H9 (cell line): ENCODE results near the gene FAM219B. TPM values are rescaled to one million over a fixed set of nuclear protein-coding genes. Genes with fewer than 3 reads are reported as not detected.

Experiments used
- DNase-seq: peaks from one replicate; pipeline ENCODE4 v3.0.0-alpha.2; 2017
- H2AFZ ChIP-seq: one replicate; pipeline ENCODE4 v1.6.1; 2013; ENCODE audit warnings: mild to moderate bottlenecking, low read length, control low read depth, moderate library complexity
- H2AK5ac ChIP-seq: 2 replicates; pipeline ENCODE4 v1.6.1; 2013; ENCODE audit warnings: low read length, control low read depth, mixed read lengths; ENCODE audit not compliant: insufficient read length
- H2BK120ac ChIP-seq: one replicate; pipeline ENCODE4 v1.6.1; 2013; ENCODE audit warnings: low read depth, mild to moderate bottlenecking, low read length, control low read depth, inconsistent platforms; ENCODE audit not compliant: poor library complexity, severe bottlenecking
- H2BK12ac ChIP-seq: 2 replicates; pipeline ENCODE4 v1.6.1; 2013; ENCODE audit warnings: low read length, control low read depth, mixed read lengths, low read depth; ENCODE audit not compliant: insufficient read length
- H2BK15ac ChIP-seq: 2 replicates; pipeline ENCODE4 v1.6.1; 2013; ENCODE audit warnings: low read depth, low read length, control low read depth
- H2BK20ac ChIP-seq: one replicate; pipeline ENCODE4 v1.6.1; 2013; ENCODE audit warnings: low read depth, mild to moderate bottlenecking, low read length, control low read depth, inconsistent platforms; ENCODE audit not compliant: poor library complexity, severe bottlenecking
- H2BK5ac ChIP-seq: 2 replicates; pipeline ENCODE4 v1.6.1; 2013; ENCODE audit warnings: low read length, control low read depth, mixed read lengths; ENCODE audit not compliant: insufficient read length
- H3K14ac ChIP-seq: 2 replicates; pipeline ENCODE4 v1.6.1; 2013; ENCODE audit warnings: low read length, control low read depth; ENCODE audit not compliant: insufficient read depth
- H3K18ac ChIP-seq: 2 replicates; pipeline ENCODE4 v1.6.1; 2013; ENCODE audit warnings: low read depth, mild to moderate bottlenecking, mixed read lengths, low read length, control low read depth; ENCODE audit not compliant: insufficient read length
- H3K23ac ChIP-seq: 2 replicates; pipeline ENCODE4 v1.6.1; 2013; ENCODE audit warnings: low read length, control low read depth, mixed read lengths, low read depth; ENCODE audit not compliant: insufficient read length
- H3K23me2 ChIP-seq: 2 replicates; pipeline ENCODE4 v1.6.1; 2013; ENCODE audit warnings: low read depth, mild to moderate bottlenecking, mixed read lengths, low read length, control low read depth; ENCODE audit not compliant: insufficient read length, poor library complexity, severe bottlenecking
- H3K27ac ChIP-seq: 2 replicates; pipeline ENCODE4 v1.5.1; 2013; ENCODE audit warnings: low read length, control low read depth, mixed read lengths, low read depth; ENCODE audit not compliant: insufficient read length
- H3K27me3 ChIP-seq: 2 replicates; pipeline ENCODE4 v1.6.1; 2013; ENCODE audit warnings: low read length, control low read depth, inconsistent platforms; ENCODE audit not compliant: insufficient read depth
- H3K4ac ChIP-seq: 2 replicates; pipeline ENCODE4 v1.6.1; 2013; ENCODE audit warnings: low read depth, mild to moderate bottlenecking, control low read depth, inconsistent platforms, low read length, moderate library complexity
- H3K4me1 ChIP-seq: 2 replicates; pipeline ENCODE4 v1.6.1; 2013; ENCODE audit warnings: low read length, control low read depth, inconsistent platforms; ENCODE audit not compliant: insufficient read depth
- H3K4me2 ChIP-seq: 2 replicates; pipeline ENCODE4 v1.6.1; 2013; ENCODE audit warnings: low read length, control low read depth, mixed read lengths; ENCODE audit not compliant: insufficient read length, insufficient read depth
- H3K56ac ChIP-seq: 2 replicates; pipeline ENCODE4 v1.6.1; 2013; ENCODE audit warnings: low read depth, mild to moderate bottlenecking, mixed read lengths, low read length, control low read depth; ENCODE audit not compliant: insufficient read length
- H3K79me1 ChIP-seq: 2 replicates; pipeline ENCODE4 v1.6.1; 2013; ENCODE audit warnings: low read depth, mild to moderate bottlenecking, moderate library complexity, low read length, control low read depth, inconsistent platforms; ENCODE audit not compliant: insufficient read depth, poor library complexity, severe bottlenecking
- H3K79me2 ChIP-seq: 2 replicates; pipeline ENCODE4 v1.6.1; 2013; ENCODE audit warnings: low read length, control low read depth, inconsistent platforms; ENCODE audit not compliant: insufficient read depth
- H3K9ac ChIP-seq: 2 replicates; pipeline ENCODE4 v1.6.1; 2013; ENCODE audit warnings: low read length, control low read depth, mixed read lengths; ENCODE audit not compliant: insufficient read length; ENCODE audit errors: extremely low read depth
- H3K9me3 ChIP-seq: one replicate; pipeline ENCODE4 v1.6.1; 2013; ENCODE audit warnings: low read depth, low read length, inconsistent platforms; ENCODE audit not compliant: control insufficient read depth
- H3T11ph ChIP-seq: one replicate; pipeline ENCODE4 v1.6.1; 2013; ENCODE audit warnings: mild to moderate bottlenecking, low read length, control low read depth, inconsistent platforms
- H4K20me1 ChIP-seq: one replicate; pipeline ENCODE4 v1.6.1; 2013; ENCODE audit not compliant: control insufficient read depth, insufficient read length, insufficient read depth
- H4K5ac ChIP-seq: 2 replicates; pipeline ENCODE4 v1.6.1; 2013; ENCODE audit warnings: low read depth, mild to moderate bottlenecking, mixed read lengths, low read length, control low read depth; ENCODE audit not compliant: insufficient read length
- H4K8ac ChIP-seq: replicated peaks from 2 replicates; pipeline ENCODE4 v1.6.1; 2013; ENCODE audit warnings: low read length, control low read depth, mixed read lengths, low read depth; ENCODE audit not compliant: insufficient read length
- H4K91ac ChIP-seq: 2 replicates; pipeline ENCODE4 v1.6.1; 2013; ENCODE audit warnings: low read depth, mild to moderate bottlenecking, moderate library complexity, mixed read lengths, low read length, control low read depth; ENCODE audit not compliant: insufficient read length
- H3K27ac Mint-ChIP-seq, 3 experiments: 2 replicates in 2 of 3; 3 replicates in 1 of 3; pipeline ENCODE4 v1.8.0; 2020 to 2021; ENCODE audit warnings: mixed read lengths in 3 of 3, mild to moderate bottlenecking in 1 of 3, moderate library complexity in 1 of 3
- H3K27me3 Mint-ChIP-seq: 2 replicates; pipeline ENCODE4 v1.8.0; 2021; ENCODE audit warnings: low read depth, mild to moderate bottlenecking, moderate library complexity, mixed read lengths
- H3K36me3 Mint-ChIP-seq, 3 experiments: 2 replicates in 2 of 3; 3 replicates in 1 of 3; pipeline ENCODE4 v1.8.0; 2020 to 2021; ENCODE audit warnings: low read depth in 3 of 3, mixed read lengths in 3 of 3; ENCODE audit not compliant: insufficient read depth in 1 of 3
- H3K4me1 Mint-ChIP-seq, 2 experiments: 2 replicates each; pipeline ENCODE4 v1.8.0; 2020; ENCODE audit warnings: mixed read lengths in 2 of 2
- H3K4me3 Mint-ChIP-seq, 2 experiments: 2 replicates in 1 of 2; 3 replicates in 1 of 2; pipeline ENCODE4 v1.8.0; 2020 to 2021; ENCODE audit warnings: mild to moderate bottlenecking in 2 of 2, mixed read lengths in 2 of 2, moderate library complexity in 1 of 2
- H3K9me3 Mint-ChIP-seq, 2 experiments: 2 replicates in 1 of 2; 3 replicates in 1 of 2; pipeline ENCODE4 v1.8.0; 2020; ENCODE audit warnings: mild to moderate bottlenecking in 2 of 2, mixed read lengths in 2 of 2, moderate library complexity in 1 of 2
- WGBS: extraction: QIAGEN DNeasy Blood & Tissue Kit; methylation state at CpG from one replicate; pipeline ENCODE4 v1.1.7; 2013; ENCODE audit warnings: missing lambda C conversion rate, low lambda C conversion rate, mixed read lengths; ENCODE audit not compliant: insufficient read length; ENCODE audit errors: extremely low coverage; 5-methylcytosine and 5-hydroxymethylcytosine counted together
- total RNA-seq: library from RNA; stranded (reverse); gene quantifications from 2 replicates; pipeline ENCODE4 v1.2.1, GENCODE V29; 2021
- TF ChIP-seq, protein P1 (sequence below): fragments of 200-600 bp; sonication (generic); conservative IDR thresholded peaks from 3 replicates; pipeline ENCODE4 v1.8.0; 2021; ENCODE audit warnings: antibody characterized with exemption, mild to moderate bottlenecking

FAM219B gene
- total RNA-seq, 1 experiment from 2014 or later: 60.3 TPM

DNA sequence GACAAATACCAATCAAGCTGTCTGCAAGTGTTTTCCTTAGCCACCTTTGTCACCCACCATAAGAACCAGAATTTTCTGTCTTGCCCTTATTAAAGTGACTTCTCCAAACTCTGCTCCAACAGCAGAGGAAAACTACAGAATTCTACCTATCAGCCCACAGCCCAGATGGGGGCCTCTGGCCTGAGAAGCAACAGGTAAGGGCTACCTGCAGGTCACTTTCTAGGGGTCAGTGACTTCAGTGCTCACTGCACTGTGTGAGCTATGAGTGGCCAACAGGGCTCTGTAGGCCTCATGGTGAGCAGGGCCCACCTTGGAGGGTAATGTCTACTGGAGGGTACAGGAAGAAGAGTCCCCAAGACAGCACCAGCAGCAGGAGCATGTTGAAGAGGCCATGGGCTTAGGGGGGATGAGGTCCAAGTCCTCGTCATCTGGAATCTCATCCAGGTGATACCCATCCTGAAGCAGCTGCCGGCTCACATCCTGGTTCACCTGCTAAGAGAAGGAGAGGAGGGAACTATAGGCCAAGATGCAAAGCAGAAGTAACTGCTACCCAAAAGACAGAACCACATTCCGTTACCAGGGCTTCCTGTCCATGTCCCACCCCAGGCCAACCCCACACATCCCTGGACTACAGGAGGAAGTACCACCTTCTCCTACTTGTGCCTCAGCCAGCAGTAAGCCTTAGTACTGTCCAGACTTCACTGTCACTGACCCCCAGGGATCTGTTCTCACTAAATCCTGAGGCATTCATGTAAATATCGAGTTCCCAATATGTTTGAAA, 4.2 kb downstream of the FAM219B start:
- H3K4ac ChIP-seq: no peak overlapping the region
- H2AFZ ChIP-seq: no peak overlapping the region
- Mint-ChIP-seq H3K27me3 (no peaks in the 10 kb centered on the region), H3K27ac (peak overlapping the region in 1 of 3 experiments; percentile 83; a peak in 1 of 7 replicates), H3K9me3 (no peaks in the 10 kb centered on the region), H3K36me3 (peaks cover 32 to 68% (median 48%) of the 10 kb centered on the region in 3 experiments), H3K4me3 (no peak overlapping the region; a peak in 1 of 5 replicates), H3K4me1 (peaks cover 16 to 17% of the 10 kb centered on the region in 2 experiments)
- H3K79me2 ChIP-seq: no peaks in the 10 kb centered on the region
- TF ChIP-seq, protein P1, sequence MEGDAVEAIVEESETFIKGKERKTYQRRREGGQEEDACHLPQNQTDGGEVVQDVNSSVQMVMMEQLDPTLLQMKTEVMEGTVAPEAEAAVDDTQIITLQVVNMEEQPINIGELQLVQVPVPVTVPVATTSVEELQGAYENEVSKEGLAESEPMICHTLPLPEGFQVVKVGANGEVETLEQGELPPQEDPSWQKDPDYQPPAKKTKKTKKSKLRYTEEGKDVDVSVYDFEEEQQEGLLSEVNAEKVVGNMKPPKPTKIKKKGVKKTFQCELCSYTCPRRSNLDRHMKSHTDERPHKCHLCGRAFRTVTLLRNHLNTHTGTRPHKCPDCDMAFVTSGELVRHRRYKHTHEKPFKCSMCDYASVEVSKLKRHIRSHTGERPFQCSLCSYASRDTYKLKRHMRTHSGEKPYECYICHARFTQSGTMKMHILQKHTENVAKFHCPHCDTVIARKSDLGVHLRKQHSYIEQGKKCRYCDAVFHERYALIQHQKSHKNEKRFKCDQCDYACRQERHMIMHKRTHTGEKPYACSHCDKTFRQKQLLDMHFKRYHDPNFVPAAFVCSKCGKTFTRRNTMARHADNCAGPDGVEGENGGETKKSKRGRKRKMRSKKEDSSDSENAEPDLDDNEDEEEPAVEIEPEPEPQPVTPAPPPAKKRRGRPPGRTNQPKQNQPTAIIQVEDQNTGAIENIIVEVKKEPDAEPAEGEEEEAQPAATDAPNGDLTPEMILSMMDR: no peak
- no peak overlapping the region for H2BK120ac ChIP-seq
- H2AK5ac ChIP-seq: no peak overlapping the region
- no peaks in the 10 kb centered on the region for H3K27me3 ChIP-seq
- H3K9me3 ChIP-seq: no peaks in the 10 kb centered on the region
- H2BK20ac ChIP-seq: no peak overlapping the region
- H4K8ac ChIP-seq: no peak overlapping the region
- H3K79me1 ChIP-seq: no peaks in the 10 kb centered on the region
- H3K14ac ChIP-seq: no peak overlapping the region
- H3K18ac ChIP-seq: no peak overlapping the region
- H3K23me2 ChIP-seq: peaks cover 9% of the 10 kb centered on the region
- H4K20me1 ChIP-seq: no peaks in the 10 kb centered on the region
- H3K27ac ChIP-seq: no peak overlapping the region
- H2BK12ac ChIP-seq: no peak overlapping the region
- H2BK5ac ChIP-seq: no peak overlapping the region
- H3K56ac ChIP-seq: no peak overlapping the region
- no peak overlapping the region for H3K23ac ChIP-seq
- WGBS: no CpG with 5 or more reads among the region's 4 CpGs
- H3K9ac ChIP-seq: no peak overlapping the region
- H4K91ac ChIP-seq: no peak overlapping the region
- H3K4me2 ChIP-seq: no peak overlapping the region
- H2BK15ac ChIP-seq: no peak overlapping the region
- H4K5ac ChIP-seq: no peak overlapping the region
- H3K4me1 ChIP-seq: no peaks in the 10 kb centered on the region
- no peak for DNase-seq
- H3T11ph ChIP-seq: no peak overlapping the region
